ENCODE data around the gene DOK3. TPM values are rescaled to one million over a fixed set of nuclear protein-coding genes. Genes with fewer than 3 reads are reported as not detected.

Gene DOK3
- total and polyA plus RNA-seq, 2 of the 13 experiments (the other 11 are each of a cell fraction or from before 2014, with no cell fraction given), result 1.4 to 1.5 TPM

DNA sequence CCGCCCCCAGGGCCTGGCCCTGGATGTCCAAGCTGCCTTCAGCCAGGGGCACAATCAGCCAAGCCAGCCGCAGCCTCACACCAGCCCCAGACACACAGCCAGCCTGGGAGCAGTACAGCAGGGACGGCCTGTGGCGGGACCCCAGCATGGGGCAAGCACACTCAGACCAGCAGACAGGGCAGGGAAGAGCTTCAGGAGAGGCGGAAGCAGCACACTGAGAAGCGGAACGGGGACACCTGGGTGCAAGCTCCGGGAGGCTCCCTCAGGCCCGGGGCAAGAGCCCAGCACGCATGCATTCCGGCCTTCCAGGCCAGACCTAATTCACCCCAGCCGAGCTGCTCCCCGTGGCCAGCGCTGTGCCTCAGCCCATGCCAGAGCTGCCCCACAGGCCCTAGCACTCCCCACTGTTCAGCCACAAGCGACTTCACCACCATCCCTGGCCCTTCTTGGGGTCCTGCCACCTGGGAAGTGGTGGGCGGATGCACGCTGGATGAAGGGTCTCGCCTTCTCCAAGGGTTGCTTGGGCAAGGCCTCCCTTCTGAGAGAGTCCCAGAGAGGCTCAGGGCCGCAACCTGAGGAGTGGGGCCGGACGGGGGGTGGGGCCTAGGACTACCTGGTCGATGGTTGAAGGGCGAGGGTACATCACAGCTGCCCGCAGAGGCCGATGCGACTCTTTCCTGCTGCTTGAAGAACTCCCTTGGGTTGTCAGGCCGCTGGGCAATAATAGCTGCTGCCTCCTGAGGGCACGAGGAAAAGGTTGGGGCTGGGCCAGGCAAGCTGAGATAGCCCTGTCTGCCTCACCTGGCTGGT, 49.6 kb downstream of the DOK3 start:
- CTCF ChIA-PET (ENCODE audit: low intra/inter-chr PET ratio, low total read pairs), result no interaction called here
- no peaks in the 10 kb centered on the region for H3K9me3 ChIP-seq (ENCODE audit: low read length)
- no peak overlapping the region for H2AFZ ChIP-seq (ENCODE audit: low read length)
- no peak overlapping the region for H3K4me3 ChIP-seq (replicated peaks in 1 of 3; ENCODE audit: insufficient read depth in 1 of 3, low read depth in 2 of 3, low read length in 3 of 3)
- no peak for FAIRE-seq
- H3K27ac ChIP-seq (ENCODE audit: extremely low read length, insufficient read depth, low read length), result no peak overlapping the region
- no peak for DNase-seq (ENCODE audit: low spot score)
- 94% methylated on average over 19 of the region's 28 CpGs for WGBS (ENCODE audit: low lambda C conversion rate)
- no TSS peak for BruUV-seq (replicated peaks)
- H4K20me1 ChIP-seq (ENCODE audit: insufficient read depth, low read length), result peaks cover 12% of the 10 kb centered on the region; the same call in 1 of the 2 replicates
- no peak for ATAC-seq
- POLR2A ChIA-PET, result no interaction called here
- H3K4me2 ChIP-seq (ENCODE audit: low read depth, low read length), result no peak overlapping the region
- H3K27me3 ChIP-seq (ENCODE audit: control insufficient read depth in 1 of 2, insufficient read depth in 2 of 2, low read length in 2 of 2), result no peaks in the 10 kb centered on the region; a peak in 1 of 5 replicates
- H3K4me1 ChIP-seq (ENCODE audit: insufficient read depth, low read length), result peaks cover 11% of the 10 kb centered on the region; the same call in 1 of the 2 replicates
- H3K36me3 ChIP-seq (replicated peaks in 1 of 2; ENCODE audit: control insufficient read depth in 1 of 2, insufficient read depth in 2 of 2, low read length in 2 of 2), result peaks cover 0 to 4% of the 10 kb centered on the region in 2 experiments; a peak in 1 of 5 replicates
- intact Hi-C loops (cut with micrococcal nuclease; ENCODE audit: unreplicated experiment), result no loop called here
- no peak overlapping the region for H3K9ac ChIP-seq (ENCODE audit: insufficient read depth, low read depth, low read length)
- in situ Hi-C loops (cut with HindIII; ENCODE audit: extremely low pct_ligation_motif_present, low pct_unique_long_range_greater_than_20kb), result loop anchor here (5.0 to 25.0 kb wide), 2 partner anchors 73 to 348 kb away; no protein-coding TSS in a partner anchor
- no peaks in the 10 kb centered on the region for H3K79me2 ChIP-seq (ENCODE audit: insufficient read depth, low read length)
- TF ChIP-seq, protein P1, sequence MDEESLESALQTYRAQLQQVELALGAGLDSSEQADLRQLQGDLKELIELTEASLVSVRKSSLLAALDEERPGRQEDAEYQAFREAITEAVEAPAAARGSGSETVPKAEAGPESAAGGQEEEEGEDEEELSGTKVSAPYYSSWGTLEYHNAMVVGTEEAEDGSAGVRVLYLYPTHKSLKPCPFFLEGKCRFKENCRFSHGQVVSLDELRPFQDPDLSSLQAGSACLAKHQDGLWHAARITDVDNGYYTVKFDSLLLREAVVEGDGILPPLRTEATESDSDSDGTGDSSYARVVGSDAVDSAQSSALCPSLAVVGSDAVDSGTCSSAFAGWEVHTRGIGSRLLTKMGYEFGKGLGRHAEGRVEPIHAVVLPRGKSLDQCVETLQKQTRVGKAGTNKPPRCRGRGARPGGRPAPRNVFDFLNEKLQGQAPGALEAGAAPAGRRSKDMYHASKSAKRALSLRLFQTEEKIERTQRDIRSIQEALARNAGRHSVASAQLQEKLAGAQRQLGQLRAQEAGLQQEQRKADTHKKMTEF (CRISPR knock-in tag; IDR thresholded peaks at IDR 0.05), result no peak
- TF ChIP-seq AGO2 (optimal IDR thresholded peaks at IDR 0.05; ENCODE audit: low read depth, low read length) (peak; percentile 64), ZNF230 (CRISPR knock-in tag; IDR thresholded peaks at IDR 0.05) (no peak), RARA (CRISPR knock-in tag; IDR thresholded peaks at IDR 0.05) (no peak), SALL1 (CRISPR knock-in tag; IDR thresholded peaks at IDR 0.05) (no peak)

DNA sequence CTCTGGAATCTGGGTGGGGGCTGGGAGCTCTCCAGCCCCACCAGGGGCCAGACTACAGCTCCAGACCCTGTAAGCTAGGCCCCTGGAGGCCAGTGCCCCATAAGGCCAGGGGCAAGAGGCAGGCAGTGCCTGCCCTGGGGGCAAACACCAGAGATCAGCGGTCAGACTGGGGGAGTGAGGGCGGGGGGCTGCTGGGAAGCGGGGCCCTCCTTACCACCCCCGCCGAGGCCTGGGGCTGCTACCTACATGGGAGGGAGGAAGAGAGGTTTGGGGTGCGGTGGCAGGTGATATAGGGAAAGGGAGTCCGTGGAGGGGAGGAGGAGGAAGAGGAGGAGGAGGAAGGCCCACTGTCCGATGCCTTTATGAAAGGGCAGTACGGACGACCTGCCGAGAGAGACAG, 50.3 kb downstream of the DOK3 start:
- WGBS (ENCODE audit: low lambda C conversion rate), result 95% methylated on average over 11 of the region's 11 CpGs
- CTCF ChIA-PET (ENCODE audit: low intra/inter-chr PET ratio, low total read pairs), result no interaction called here
- no peak for DNase-seq (ENCODE audit: low spot score)
- Histone ChIP-seq H3K4me1 (ENCODE audit: insufficient read depth, low read length) (peaks cover 11% of the 10 kb centered on the region; the same call in 1 of the 2 replicates), H3K36me3 (replicated peaks in 1 of 2; ENCODE audit: control insufficient read depth in 1 of 2, insufficient read depth in 2 of 2, low read length in 2 of 2) (peaks cover 0 to 4% of the 10 kb centered on the region in 2 experiments; a peak in 1 of 5 replicates), H4K20me1 (ENCODE audit: insufficient read depth, low read length) (peaks cover 12% of the 10 kb centered on the region; the same call in 1 of the 2 replicates), H2AFZ (ENCODE audit: low read length) (no peak overlapping the region), H3K27ac (ENCODE audit: extremely low read length, insufficient read depth, low read length) (no peak overlapping the region), H3K4me2 (ENCODE audit: low read depth, low read length) (no peak overlapping the region), H3K79me2 (ENCODE audit: insufficient read depth, low read length) (no peaks in the 10 kb centered on the region), H3K9ac (ENCODE audit: insufficient read depth, low read depth, low read length) (no peak overlapping the region), H3K27me3 (ENCODE audit: control insufficient read depth in 1 of 2, insufficient read depth in 2 of 2, low read length in 2 of 2) (no peaks in the 10 kb centered on the region; a peak in 1 of 5 replicates), H3K4me3 (replicated peaks in 1 of 3; ENCODE audit: insufficient read depth in 1 of 3, low read depth in 2 of 3, low read length in 3 of 3) (no peak overlapping the region), H3K9me3 (ENCODE audit: low read length) (no peaks in the 10 kb centered on the region)
- no TSS peak for BruUV-seq (replicated peaks)
- ATAC-seq, result no peak
- in situ Hi-C loops (cut with HindIII; ENCODE audit: extremely low pct_ligation_motif_present, low pct_unique_long_range_greater_than_20kb) (loop anchor here (5.0 to 25.0 kb wide), 2 partner anchors 72 to 347 kb away; no protein-coding TSS in a partner anchor), intact Hi-C loops (cut with micrococcal nuclease; ENCODE audit: unreplicated experiment) (no loop called here)
- POLR2A ChIA-PET, result no interaction called here
- no peak for FAIRE-seq
- TF ChIP-seq, protein P2, sequence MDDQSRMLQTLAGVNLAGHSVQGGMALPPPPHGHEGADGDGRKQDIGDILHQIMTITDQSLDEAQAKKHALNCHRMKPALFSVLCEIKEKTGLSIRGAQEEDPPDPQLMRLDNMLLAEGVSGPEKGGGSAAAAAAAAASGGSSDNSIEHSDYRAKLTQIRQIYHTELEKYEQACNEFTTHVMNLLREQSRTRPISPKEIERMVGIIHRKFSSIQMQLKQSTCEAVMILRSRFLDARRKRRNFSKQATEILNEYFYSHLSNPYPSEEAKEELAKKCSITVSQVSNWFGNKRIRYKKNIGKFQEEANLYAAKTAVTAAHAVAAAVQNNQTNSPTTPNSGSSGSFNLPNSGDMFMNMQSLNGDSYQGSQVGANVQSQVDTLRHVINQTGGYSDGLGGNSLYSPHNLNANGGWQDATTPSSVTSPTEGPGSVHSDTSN (CRISPR knock-in tag; IDR thresholded peaks at IDR 0.05; ENCODE audit: borderline replicate concordance), result no peak
- TF ChIP-seq, protein P3, sequence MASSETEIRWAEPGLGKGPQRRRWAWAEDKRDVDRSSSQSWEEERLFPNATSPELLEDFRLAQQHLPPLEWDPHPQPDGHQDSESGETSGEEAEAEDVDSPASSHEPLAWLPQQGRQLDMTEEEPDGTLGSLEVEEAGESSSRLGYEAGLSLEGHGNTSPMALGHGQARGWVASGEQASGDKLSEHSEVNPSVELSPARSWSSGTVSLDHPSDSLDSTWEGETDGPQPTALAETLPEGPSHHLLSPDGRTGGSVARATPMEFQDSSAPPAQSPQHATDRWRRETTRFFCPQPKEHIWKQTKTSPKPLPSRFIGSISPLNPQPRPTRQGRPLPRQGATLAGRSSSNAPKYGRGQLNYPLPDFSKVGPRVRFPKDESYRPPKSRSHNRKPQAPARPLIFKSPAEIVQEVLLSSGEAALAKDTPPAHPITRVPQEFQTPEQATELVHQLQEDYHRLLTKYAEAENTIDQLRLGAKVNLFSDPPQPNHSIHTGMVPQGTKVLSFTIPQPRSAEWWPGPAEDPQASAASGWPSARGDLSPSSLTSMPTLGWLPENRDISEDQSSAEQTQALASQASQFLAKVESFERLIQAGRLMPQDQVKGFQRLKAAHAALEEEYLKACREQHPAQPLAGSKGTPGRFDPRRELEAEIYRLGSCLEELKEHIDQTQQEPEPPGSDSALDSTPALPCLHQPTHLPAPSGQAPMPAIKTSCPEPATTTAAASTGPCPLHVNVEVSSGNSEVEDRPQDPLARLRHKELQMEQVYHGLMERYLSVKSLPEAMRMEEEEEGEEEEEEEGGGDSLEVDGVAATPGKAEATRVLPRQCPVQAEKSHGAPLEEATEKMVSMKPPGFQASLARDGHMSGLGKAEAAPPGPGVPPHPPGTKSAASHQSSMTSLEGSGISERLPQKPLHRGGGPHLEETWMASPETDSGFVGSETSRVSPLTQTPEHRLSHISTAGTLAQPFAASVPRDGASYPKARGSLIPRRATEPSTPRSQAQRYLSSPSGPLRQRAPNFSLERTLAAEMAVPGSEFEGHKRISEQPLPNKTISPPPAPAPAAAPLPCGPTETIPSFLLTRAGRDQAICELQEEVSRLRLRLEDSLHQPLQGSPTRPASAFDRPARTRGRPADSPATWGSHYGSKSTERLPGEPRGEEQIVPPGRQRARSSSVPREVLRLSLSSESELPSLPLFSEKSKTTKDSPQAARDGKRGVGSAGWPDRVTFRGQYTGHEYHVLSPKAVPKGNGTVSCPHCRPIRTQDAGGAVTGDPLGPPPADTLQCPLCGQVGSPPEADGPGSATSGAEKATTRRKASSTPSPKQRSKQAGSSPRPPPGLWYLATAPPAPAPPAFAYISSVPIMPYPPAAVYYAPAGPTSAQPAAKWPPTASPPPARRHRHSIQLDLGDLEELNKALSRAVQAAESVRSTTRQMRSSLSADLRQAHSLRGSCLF (CRISPR knock-in tag; IDR thresholded peaks at IDR 0.05; ENCODE audit: borderline replicate concordance), result no peak
- TF ChIP-seq ZNF501 (CRISPR knock-in tag; IDR thresholded peaks at IDR 0.05), result no peak
